DMS53 treated with DMSO at 0.1 percent for 48 hours (cell line): Measurements from ENCODE around the gene SULT2A1.
"Not testable (repeated sequence)": the region's sequence is repeated elsewhere in the genome, so short reads cannot be mapped to it uniquely, and the experiment has no call there.

ENCODE experiments used
- DNase-seq: peaks from one replicate; lab custom pipeline; 2025; ENCODE audit not compliant: unreplicated experiment; lab: John Stamatoyannopoulos, UW

The SULT2A1 gene

DNA sequence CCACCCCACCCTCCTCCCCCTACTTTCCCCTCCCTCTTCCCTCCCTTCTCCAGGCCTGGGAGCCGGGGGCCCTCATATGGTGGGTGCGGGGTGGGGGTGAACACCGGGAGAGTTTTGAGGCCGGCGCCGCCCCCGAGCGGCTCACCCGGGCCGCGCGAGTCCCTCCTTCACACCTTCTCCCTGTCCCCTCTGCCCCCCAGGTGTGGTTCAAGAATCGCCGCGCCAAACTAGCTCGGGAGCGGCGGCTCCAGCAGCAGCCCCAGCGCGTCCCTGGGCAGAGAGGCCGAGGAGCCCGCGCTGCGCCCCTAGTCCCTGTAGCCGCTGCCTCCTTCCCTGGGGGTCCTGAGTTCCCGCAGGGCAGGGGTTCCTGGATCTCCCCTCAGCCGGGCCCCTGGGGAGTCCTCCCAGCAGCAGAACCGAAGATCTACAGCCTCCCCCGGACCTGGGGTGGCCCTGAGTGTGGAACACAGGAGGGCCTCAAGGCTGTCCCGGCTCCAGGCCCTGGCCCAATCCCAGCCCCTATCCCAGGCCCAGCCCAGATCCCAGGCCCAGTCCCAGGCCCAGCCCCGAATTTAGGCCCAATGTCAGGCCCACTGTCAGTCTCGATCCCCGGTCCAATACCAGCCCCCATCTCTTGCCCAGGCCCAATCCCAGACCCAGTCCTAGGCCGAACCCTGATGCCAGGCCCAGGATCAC is 25.4 kb downstream of the SULT2A1 start:
- no peak for DNase-seq

DNA sequence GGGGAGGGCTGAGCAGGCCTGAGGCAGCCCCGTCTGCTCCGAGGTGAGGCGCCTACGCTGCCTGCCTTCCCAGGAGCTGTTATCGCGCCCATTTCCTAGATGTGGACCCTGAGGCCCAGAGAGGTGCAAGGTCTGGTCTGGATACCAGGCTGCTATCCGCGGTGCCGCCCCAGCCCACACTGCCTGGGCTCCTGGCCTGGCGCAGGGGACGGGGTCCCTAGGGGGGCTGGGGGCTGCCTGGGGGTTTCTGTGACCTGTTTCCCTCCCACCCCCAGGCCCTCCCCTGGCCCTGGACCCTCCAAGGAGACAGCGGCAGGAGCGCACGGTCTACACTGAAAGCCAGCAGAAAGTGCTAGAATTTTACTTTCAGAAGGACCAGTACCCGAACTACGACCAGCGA is 26.3 kb downstream of the SULT2A1 start:
- DNase-seq = not testable (repeated sequence)

DNA sequence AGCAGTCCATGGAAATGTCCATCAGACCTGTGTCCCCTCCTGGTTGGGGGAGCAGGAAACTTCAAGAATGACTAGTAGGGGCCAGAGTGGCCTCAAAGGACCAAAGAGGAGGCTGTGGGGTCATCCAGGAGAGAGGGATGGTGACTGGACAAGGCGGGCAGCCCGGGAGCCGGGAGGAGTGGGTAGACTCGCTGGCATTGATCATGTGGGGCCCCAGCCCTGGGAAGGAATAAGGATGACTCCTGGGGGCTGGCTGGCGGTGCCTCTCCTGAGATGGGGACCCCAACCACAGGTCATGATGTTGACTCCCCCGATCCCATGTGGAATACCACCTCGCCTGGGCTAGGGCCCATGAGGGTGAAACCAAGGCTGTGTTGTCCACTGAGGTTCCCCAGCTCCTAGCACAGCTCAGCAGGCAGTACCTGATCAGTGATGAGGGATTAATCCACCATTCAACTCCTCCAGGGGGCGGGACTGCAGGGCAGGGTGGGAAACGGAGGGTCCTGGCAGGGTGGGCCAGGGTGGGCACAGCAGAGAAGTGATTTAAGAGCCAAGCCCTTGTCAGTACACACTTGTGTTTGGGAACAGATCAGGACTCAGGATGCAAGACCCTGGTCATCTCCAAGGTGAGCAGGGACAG is 27.3 kb downstream of the SULT2A1 start, which contains the start of gene TPRX2:
Gene TPRX2 (plus strand): TSS at position 590 of the 640 bp plus-strand sequence. CDS start 12 bp downstream, at position 602.
- DNase-seq = not testable (repeated sequence)

DNA sequence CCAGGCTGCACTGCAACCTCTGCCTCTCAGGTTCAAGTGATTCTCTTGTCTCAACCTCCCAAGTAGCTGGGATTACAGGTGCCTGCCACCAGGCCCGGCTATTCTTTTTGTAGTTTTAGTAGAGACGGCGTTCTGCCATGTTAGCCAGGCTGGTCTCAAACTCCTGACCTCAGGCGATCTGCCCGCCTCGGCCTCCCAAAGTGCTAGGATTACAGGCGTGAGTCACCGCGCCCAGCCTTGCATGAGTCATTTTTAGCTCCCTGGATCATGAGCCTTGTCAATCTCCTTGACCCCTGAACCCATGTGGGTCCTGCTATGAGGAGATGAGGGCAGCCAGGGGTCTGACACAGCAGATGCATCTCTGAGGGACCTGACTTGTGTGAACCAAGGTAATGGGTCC is 27.9 kb downstream of the SULT2A1 start:
- not testable (repeated sequence) for DNase-seq

DNA sequence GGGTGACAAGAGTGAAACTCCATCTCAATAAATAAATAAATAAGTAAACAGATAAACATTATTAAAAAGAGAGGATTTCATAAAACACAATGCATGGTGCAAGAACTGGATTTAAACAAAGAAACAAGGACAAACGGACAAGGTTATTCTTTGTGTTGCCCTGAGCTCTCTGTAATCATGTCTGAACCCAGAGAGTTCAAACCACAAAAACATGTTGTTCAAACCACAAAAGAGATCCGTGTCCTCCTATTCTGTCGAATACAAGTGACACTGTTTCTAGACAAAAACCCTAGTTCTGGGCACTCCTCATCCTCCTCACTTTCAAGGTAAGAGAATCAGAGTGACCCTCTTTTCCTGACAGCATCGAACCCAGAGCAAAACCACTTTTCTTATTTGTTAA is 31.7 kb downstream of the SULT2A1 start:
- DNase-seq = no peak

DNA sequence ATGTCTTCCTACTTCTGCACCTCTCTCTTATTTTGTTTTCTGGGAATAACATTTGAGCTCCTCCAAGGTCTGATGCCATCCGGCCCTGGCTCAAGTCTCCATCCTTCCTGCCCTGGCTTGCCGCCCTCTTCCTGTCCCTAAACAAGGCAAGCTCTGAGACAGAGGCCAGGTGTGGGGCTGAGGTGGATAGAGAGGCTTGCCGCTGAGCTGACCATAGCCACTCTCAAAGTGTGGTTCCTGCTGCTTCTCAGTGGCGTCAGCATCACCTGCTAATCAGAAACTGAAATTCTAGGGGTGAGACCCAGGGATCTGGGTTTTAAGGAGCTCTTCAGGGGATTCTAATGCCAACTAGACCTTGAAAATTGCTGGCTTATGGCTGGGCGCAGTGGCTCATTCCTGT is 33.1 kb downstream of the SULT2A1 start:
- DNase-seq = no peak

DNA sequence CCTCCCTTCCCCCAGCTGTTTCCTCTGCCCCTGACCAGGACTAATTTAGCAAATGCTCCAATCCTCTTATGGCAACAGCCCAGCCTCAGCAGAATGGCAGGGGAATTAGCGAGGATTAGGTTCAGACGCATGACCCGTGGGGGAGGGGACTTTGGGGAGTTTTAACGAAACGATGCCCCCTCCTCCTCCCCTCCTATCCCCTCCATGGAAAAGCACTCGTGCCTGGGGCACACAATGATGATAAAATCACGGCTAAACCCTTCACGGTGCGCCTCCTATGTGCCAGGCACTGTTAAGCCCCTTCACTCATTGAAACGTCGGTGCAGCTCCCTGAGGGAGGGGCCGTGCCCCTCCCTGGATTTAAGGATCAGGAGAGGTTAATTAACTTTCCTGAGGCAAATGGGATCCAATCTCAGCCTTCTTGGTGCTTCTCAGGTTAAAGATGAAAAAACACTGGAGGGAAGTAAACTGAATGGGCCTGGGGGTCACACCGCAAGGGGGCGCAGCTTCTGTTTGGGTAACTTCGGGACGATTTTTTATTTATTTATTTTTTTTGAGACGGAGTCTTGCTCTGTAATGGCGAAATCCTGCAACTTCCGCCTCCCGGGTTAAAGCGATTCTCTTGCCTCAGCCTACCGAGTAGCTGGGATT is 37.2 kb downstream of the SULT2A1 start:
- no peak for DNase-seq

DNA sequence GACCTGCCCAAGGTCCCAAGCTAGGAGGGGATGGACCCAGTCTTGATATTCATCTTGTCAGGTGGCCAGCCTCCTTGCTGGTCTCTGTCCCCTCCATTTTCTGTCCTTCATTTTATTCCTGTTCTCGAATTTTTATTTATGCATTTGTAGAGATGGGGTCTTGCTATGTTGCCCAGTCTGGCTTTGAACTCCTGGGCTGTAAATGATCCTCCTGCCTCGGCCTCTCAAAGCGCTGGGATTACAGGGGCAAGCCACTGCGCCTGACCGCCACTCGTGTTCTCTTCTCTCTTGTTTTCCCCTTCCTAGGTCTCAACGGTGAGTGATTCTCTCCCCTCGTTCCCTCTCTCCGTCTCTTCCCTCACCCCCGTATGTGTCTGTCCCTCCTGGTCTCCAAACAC is 37.7 kb downstream of the SULT2A1 start:
- no peak for DNase-seq

DNA sequence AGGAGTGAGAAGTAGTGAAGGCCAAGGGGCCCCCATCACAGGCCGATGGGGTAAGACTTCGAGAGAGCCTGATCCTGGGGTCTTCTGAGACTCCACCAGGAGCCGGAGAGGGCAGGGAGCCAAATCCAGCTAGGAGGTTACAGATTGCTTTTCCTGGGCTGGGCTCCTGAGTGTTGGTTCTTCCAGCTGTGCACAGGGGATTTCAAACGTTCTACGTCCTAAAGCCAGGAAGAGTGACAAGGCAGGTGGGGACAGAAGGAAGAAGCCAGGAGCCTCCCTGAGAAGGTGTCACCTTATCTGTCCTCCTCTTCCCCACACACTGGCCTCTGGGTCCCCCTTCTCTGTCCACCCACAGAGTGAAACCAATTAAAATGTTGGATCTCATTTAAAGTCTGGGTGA is 43.2 kb downstream of the SULT2A1 start:
- DNase-seq = no peak

DNA sequence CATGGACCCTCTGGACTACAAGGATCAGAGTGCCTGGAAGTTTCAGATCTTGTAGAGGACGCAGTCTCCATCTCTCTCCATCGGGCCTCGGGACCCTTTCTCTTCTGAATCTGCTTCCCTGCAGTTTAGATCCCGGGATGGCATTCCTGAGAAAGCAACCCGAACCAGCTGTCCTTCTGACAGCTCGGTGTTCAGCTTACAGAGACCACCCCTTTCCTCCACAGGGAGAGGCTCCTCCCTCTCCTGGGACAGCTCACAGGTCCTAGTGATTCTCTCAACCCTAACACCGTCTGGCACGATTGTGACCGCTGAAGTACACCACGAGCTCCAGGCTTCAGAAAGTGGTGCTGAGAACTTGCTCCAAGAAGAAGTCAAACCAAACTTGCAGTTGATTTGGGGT is 46.2 kb downstream of the SULT2A1 start:
- DNase-seq = no peak

DNA sequence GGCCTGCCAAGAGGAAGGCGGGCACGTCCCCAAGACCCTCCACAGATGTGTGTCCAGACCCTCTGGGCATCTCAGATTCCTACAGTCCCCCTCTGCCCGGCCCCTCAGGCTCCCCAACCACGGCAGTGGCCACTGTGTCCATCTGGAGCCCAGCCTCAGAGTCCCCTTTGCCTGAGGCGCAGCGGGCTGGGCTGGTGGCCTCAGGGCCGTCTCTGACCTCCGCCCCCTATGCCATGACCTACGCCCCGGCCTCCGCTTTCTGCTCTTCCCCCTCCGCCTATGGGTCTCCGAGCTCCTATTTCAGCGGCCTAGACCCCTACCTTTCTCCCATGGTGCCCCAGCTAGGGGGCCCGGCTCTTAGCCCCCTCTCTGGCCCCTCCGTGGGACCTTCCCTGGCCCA is 46.7 kb downstream of the SULT2A1 start:
- DNase-seq = no peak

DNA sequence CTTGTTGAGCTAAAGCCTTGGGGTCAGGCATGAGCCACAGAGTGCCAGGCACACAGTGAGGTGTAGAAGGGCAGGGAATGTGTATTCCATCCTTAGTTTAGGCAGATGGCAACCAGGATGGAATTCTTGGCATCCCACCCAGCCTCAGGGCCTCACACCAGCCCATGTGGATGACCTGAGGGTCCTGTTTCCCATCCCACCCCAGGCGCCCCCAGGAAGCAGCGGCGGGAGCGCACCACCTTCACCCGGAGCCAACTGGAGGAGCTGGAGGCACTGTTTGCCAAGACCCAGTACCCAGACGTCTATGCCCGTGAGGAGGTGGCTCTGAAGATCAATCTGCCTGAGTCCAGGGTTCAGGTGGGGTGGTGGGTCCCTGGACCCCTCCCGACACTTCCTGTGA is 50.1 kb downstream of the SULT2A1 start:
- no peak for DNase-seq

DNA sequence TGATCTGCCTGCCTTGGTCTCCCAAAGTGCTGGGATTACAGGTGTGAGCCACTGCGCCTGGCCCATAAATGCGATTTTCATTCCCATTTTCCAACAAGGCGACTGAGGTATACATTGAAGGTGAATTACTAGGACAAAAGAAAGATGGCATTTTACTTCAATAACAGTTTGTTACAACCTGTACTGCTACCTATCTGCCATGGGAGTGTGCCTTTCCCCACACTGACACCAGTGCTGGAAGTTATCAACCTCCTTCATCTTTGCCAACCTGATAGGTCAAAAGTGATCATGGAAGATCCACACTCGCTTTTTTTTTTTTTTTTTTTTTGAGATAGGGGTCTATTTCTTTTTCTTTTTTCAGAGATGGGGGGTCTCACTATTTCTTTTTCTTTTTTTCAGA is 53.4 kb downstream of the SULT2A1 start:
- DNase-seq = no peak

DNA sequence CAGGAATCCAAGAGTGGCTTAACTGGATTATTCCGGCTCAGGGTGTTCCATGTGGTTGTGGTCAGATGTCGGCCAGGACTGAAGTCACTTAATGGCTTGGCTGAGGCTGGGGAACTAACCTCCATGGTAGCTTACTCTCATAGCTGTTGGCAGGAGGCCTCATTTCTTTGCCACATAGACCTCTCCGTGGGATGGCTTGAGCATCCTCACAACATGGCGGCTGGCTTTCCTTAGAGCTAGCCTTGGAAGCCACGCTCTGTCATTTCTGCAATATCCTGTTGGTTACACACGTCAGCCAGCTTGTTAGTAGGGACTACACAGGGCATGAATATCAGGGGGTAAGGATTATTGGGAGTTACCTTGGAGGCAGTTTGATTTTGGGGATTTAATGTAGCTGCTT is 59.3 kb downstream of the SULT2A1 start:
- DNase-seq = no peak

DNA sequence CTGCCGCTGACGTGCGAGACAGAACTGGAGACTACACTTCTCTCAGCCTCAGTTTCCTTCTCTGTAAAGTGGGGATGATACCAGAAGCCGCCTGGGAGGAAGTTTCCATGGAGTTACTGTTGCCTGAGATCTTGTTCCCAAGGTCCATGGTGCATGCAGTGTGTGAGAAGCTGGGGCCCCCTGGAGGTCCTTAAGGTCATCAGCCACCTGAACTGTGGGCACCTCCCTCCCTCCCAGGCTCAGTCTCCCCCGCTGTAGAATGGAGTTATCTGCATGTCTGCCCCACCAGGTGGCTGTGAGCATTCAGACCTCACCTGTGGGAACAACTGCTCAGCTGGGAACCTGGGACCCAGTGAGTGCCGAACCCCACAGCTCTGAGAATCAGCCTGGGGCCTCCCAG is 61.7 kb downstream of the SULT2A1 start:
- DNase-seq = no peak

DNA sequence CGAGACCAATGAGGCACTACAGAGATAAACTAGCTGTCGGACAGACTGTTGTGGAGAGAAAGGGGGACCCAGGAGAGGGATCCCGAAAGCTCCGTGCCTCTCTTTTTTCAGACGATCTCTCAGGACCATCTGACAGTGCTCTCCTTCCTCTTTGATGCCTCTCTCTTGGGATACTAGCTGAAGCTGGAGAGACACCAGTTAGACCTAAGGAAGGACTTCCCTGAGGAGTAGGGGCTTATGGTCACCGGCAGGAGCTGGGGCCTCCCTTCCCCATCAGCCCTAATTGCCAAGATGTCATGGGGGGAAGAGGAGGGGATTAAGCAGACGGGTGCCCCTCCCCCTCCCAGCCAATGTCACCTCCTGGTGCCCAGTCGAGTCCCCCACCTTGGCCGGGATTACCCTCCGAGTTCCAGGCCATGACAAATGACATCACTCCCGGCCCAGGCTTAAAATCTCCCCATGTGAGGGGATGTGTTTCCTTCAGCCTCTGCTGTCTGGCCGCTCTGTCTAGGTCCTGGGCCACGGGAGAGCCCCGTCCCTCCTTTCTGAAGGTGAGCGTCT is 64.6 kb downstream of the SULT2A1 start, which contains the start of gene CRX:
Gene CRX (plus strand): TSS at position 478 of the 561 bp plus-strand sequence. CDS start 12,507 bp downstream, outside the sequence.
- DNase-seq = no peak
